H9 (cell line): Measurements from ENCODE around the gene PGM2. TPM values are rescaled to one million over a fixed set of nuclear protein-coding genes. Genes with fewer than 3 reads are reported as not detected.

ENCODE experiments used
- DNase-seq: peaks from one replicate; pipeline ENCODE4 v3.0.0-alpha.2; 2017
- H2AFZ ChIP-seq: one replicate; pipeline ENCODE4 v1.6.1; 2013; ENCODE audit warnings: mild to moderate bottlenecking, low read length, control low read depth, moderate library complexity
- H2AK5ac ChIP-seq: 2 replicates; pipeline ENCODE4 v1.6.1; 2013; ENCODE audit warnings: low read length, control low read depth, mixed read lengths; ENCODE audit not compliant: insufficient read length
- H2BK120ac ChIP-seq: one replicate; pipeline ENCODE4 v1.6.1; 2013; ENCODE audit warnings: low read depth, mild to moderate bottlenecking, low read length, control low read depth, inconsistent platforms; ENCODE audit not compliant: poor library complexity, severe bottlenecking
- H2BK12ac ChIP-seq: 2 replicates; pipeline ENCODE4 v1.6.1; 2013; ENCODE audit warnings: low read length, control low read depth, mixed read lengths, low read depth; ENCODE audit not compliant: insufficient read length
- H2BK15ac ChIP-seq: 2 replicates; pipeline ENCODE4 v1.6.1; 2013; ENCODE audit warnings: low read depth, low read length, control low read depth
- H2BK20ac ChIP-seq: one replicate; pipeline ENCODE4 v1.6.1; 2013; ENCODE audit warnings: low read depth, mild to moderate bottlenecking, low read length, control low read depth, inconsistent platforms; ENCODE audit not compliant: poor library complexity, severe bottlenecking
- H2BK5ac ChIP-seq: 2 replicates; pipeline ENCODE4 v1.6.1; 2013; ENCODE audit warnings: low read length, control low read depth, mixed read lengths; ENCODE audit not compliant: insufficient read length
- H3K14ac ChIP-seq: 2 replicates; pipeline ENCODE4 v1.6.1; 2013; ENCODE audit warnings: low read length, control low read depth; ENCODE audit not compliant: insufficient read depth
- H3K18ac ChIP-seq: 2 replicates; pipeline ENCODE4 v1.6.1; 2013; ENCODE audit warnings: low read depth, mild to moderate bottlenecking, mixed read lengths, low read length, control low read depth; ENCODE audit not compliant: insufficient read length
- H3K23ac ChIP-seq: 2 replicates; pipeline ENCODE4 v1.6.1; 2013; ENCODE audit warnings: low read length, control low read depth, mixed read lengths, low read depth; ENCODE audit not compliant: insufficient read length
- H3K23me2 ChIP-seq: 2 replicates; pipeline ENCODE4 v1.6.1; 2013; ENCODE audit warnings: low read depth, mild to moderate bottlenecking, mixed read lengths, low read length, control low read depth; ENCODE audit not compliant: insufficient read length, poor library complexity, severe bottlenecking
- H3K27ac ChIP-seq: 2 replicates; pipeline ENCODE4 v1.5.1; 2013; ENCODE audit warnings: low read length, control low read depth, mixed read lengths, low read depth; ENCODE audit not compliant: insufficient read length
- H3K27me3 ChIP-seq: 2 replicates; pipeline ENCODE4 v1.6.1; 2013; ENCODE audit warnings: low read length, control low read depth, inconsistent platforms; ENCODE audit not compliant: insufficient read depth
- H3K4ac ChIP-seq: 2 replicates; pipeline ENCODE4 v1.6.1; 2013; ENCODE audit warnings: low read depth, mild to moderate bottlenecking, control low read depth, inconsistent platforms, low read length, moderate library complexity
- H3K4me1 ChIP-seq: 2 replicates; pipeline ENCODE4 v1.6.1; 2013; ENCODE audit warnings: low read length, control low read depth, inconsistent platforms; ENCODE audit not compliant: insufficient read depth
- H3K4me2 ChIP-seq: 2 replicates; pipeline ENCODE4 v1.6.1; 2013; ENCODE audit warnings: low read length, control low read depth, mixed read lengths; ENCODE audit not compliant: insufficient read length, insufficient read depth
- H3K56ac ChIP-seq: 2 replicates; pipeline ENCODE4 v1.6.1; 2013; ENCODE audit warnings: low read depth, mild to moderate bottlenecking, mixed read lengths, low read length, control low read depth; ENCODE audit not compliant: insufficient read length
- H3K79me1 ChIP-seq: 2 replicates; pipeline ENCODE4 v1.6.1; 2013; ENCODE audit warnings: low read depth, mild to moderate bottlenecking, moderate library complexity, low read length, control low read depth, inconsistent platforms; ENCODE audit not compliant: insufficient read depth, poor library complexity, severe bottlenecking
- H3K79me2 ChIP-seq: 2 replicates; pipeline ENCODE4 v1.6.1; 2013; ENCODE audit warnings: low read length, control low read depth, inconsistent platforms; ENCODE audit not compliant: insufficient read depth
- H3K9ac ChIP-seq: 2 replicates; pipeline ENCODE4 v1.6.1; 2013; ENCODE audit warnings: low read length, control low read depth, mixed read lengths; ENCODE audit not compliant: insufficient read length; ENCODE audit errors: extremely low read depth
- H3K9me3 ChIP-seq: one replicate; pipeline ENCODE4 v1.6.1; 2013; ENCODE audit warnings: low read depth, low read length, inconsistent platforms; ENCODE audit not compliant: control insufficient read depth
- H3T11ph ChIP-seq: one replicate; pipeline ENCODE4 v1.6.1; 2013; ENCODE audit warnings: mild to moderate bottlenecking, low read length, control low read depth, inconsistent platforms
- H4K20me1 ChIP-seq: one replicate; pipeline ENCODE4 v1.6.1; 2013; ENCODE audit not compliant: control insufficient read depth, insufficient read length, insufficient read depth
- H4K5ac ChIP-seq: 2 replicates; pipeline ENCODE4 v1.6.1; 2013; ENCODE audit warnings: low read depth, mild to moderate bottlenecking, mixed read lengths, low read length, control low read depth; ENCODE audit not compliant: insufficient read length
- H4K8ac ChIP-seq: replicated peaks from 2 replicates; pipeline ENCODE4 v1.6.1; 2013; ENCODE audit warnings: low read length, control low read depth, mixed read lengths, low read depth; ENCODE audit not compliant: insufficient read length
- H4K91ac ChIP-seq: 2 replicates; pipeline ENCODE4 v1.6.1; 2013; ENCODE audit warnings: low read depth, mild to moderate bottlenecking, moderate library complexity, mixed read lengths, low read length, control low read depth; ENCODE audit not compliant: insufficient read length
- H3K27ac Mint-ChIP-seq, 3 experiments: 2 replicates in 2 of 3; 3 replicates in 1 of 3; pipeline ENCODE4 v1.8.0; 2020 to 2021; ENCODE audit warnings: mixed read lengths in 3 of 3, mild to moderate bottlenecking in 1 of 3, moderate library complexity in 1 of 3
- H3K27me3 Mint-ChIP-seq: 2 replicates; pipeline ENCODE4 v1.8.0; 2021; ENCODE audit warnings: low read depth, mild to moderate bottlenecking, moderate library complexity, mixed read lengths
- H3K36me3 Mint-ChIP-seq, 3 experiments: 2 replicates in 2 of 3; 3 replicates in 1 of 3; pipeline ENCODE4 v1.8.0; 2020 to 2021; ENCODE audit warnings: low read depth in 3 of 3, mixed read lengths in 3 of 3; ENCODE audit not compliant: insufficient read depth in 1 of 3
- H3K4me1 Mint-ChIP-seq, 2 experiments: 2 replicates each; pipeline ENCODE4 v1.8.0; 2020; ENCODE audit warnings: mixed read lengths in 2 of 2
- H3K4me3 Mint-ChIP-seq, 2 experiments: 2 replicates in 1 of 2; 3 replicates in 1 of 2; pipeline ENCODE4 v1.8.0; 2020 to 2021; ENCODE audit warnings: mild to moderate bottlenecking in 2 of 2, mixed read lengths in 2 of 2, moderate library complexity in 1 of 2
- H3K9me3 Mint-ChIP-seq, 2 experiments: 2 replicates in 1 of 2; 3 replicates in 1 of 2; pipeline ENCODE4 v1.8.0; 2020; ENCODE audit warnings: mild to moderate bottlenecking in 2 of 2, mixed read lengths in 2 of 2, moderate library complexity in 1 of 2
- CTCF ChIP-seq: fragments of 200-600 bp; sonication (generic); conservative IDR thresholded peaks from 3 replicates; pipeline ENCODE4 v1.8.0; 2021; ENCODE audit warnings: antibody characterized with exemption, mild to moderate bottlenecking
- WGBS: extraction: QIAGEN DNeasy Blood & Tissue Kit; methylation state at CpG from one replicate; pipeline ENCODE4 v1.1.7; 2013; ENCODE audit warnings: missing lambda C conversion rate, low lambda C conversion rate, mixed read lengths; ENCODE audit not compliant: insufficient read length; ENCODE audit errors: extremely low coverage; 5-methylcytosine and 5-hydroxymethylcytosine counted together
- total RNA-seq: library from RNA; stranded (reverse); gene quantifications from 2 replicates; pipeline ENCODE4 v1.2.1, GENCODE V29; 2021

Gene PGM2
- total RNA-seq, 1 experiment from 2014 or later, result 26.6 TPM

GRCh38 chr4:37903901-37904300 lies 77.4 kb downstream of the PGM2 start:
- no peaks in the 10 kb centered on the region for H3K27me3 ChIP-seq
- H3K9me3 ChIP-seq, result no peaks in the 10 kb centered on the region
- no peak overlapping the region for H3K27ac ChIP-seq
- H2BK120ac ChIP-seq, result no peak overlapping the region
- no peak overlapping the region for H2BK12ac ChIP-seq
- no peaks in the 10 kb centered on the region for H3K79me2 ChIP-seq
- H4K8ac ChIP-seq, result no peak overlapping the region
- H3K4me2 ChIP-seq, result no peak overlapping the region
- Mint-ChIP-seq H3K9me3 (no peaks in the 10 kb centered on the region), H3K4me1 (peaks cover 19 to 25% of the 10 kb centered on the region in 2 experiments), H3K4me3 (no peak overlapping the region), H3K27me3 (no peaks in the 10 kb centered on the region), H3K27ac (no peak overlapping the region), H3K36me3 (peaks cover 0 to 10% (median 2%) of the 10 kb centered on the region in 3 experiments; a peak in 4 of 7 replicates)
- no peak overlapping the region for H2AFZ ChIP-seq
- H2BK20ac ChIP-seq, result no peak overlapping the region
- no peak overlapping the region for H3K56ac ChIP-seq
- H3K4me1 ChIP-seq, result peaks cover 4% of the 10 kb centered on the region; the same call in 1 of the 2 replicates
- H2BK5ac ChIP-seq, result no peak overlapping the region
- H3K23ac ChIP-seq, result no peak overlapping the region
- no peak overlapping the region for H4K5ac ChIP-seq
- no peak overlapping the region for H3K9ac ChIP-seq
- DNase-seq, result no peak
- no peak overlapping the region for H3K4ac ChIP-seq
- H2BK15ac ChIP-seq, result no peak overlapping the region
- WGBS, result no CpG with 5 or more reads among the region's 3 CpGs
- H2AK5ac ChIP-seq, result no peak overlapping the region
- H3K23me2 ChIP-seq, result no peaks in the 10 kb centered on the region
- TF ChIP-seq CTCF, result no peak
- H4K20me1 ChIP-seq, result no peaks in the 10 kb centered on the region
- no peak overlapping the region for H4K91ac ChIP-seq
- no peak overlapping the region for H3K18ac ChIP-seq
- H3K79me1 ChIP-seq, result no peaks in the 10 kb centered on the region
- H3K14ac ChIP-seq, result no peak overlapping the region
- H3T11ph ChIP-seq, result no peak overlapping the region
